HG02852 (cell line): Measurements from ENCODE around the gene YIPF2.
A peak's percentile ranks its signal among the peaks of the same experiment; 100 is the strongest.
"Not testable (repeated sequence)": the region's sequence is repeated elsewhere in the genome, so short reads cannot be mapped to it uniquely, and the experiment has no call there.

Experiments used
- ATAC-seq: cut with Tn5 transposase; IDR thresholded peaks from one replicate; pipeline ENCODE4 v1.9.1; 2021; ENCODE audit warnings: mild to moderate bottlenecking, moderate library complexity; ENCODE audit not compliant: unreplicated experiment

Gene YIPF2

DNA sequence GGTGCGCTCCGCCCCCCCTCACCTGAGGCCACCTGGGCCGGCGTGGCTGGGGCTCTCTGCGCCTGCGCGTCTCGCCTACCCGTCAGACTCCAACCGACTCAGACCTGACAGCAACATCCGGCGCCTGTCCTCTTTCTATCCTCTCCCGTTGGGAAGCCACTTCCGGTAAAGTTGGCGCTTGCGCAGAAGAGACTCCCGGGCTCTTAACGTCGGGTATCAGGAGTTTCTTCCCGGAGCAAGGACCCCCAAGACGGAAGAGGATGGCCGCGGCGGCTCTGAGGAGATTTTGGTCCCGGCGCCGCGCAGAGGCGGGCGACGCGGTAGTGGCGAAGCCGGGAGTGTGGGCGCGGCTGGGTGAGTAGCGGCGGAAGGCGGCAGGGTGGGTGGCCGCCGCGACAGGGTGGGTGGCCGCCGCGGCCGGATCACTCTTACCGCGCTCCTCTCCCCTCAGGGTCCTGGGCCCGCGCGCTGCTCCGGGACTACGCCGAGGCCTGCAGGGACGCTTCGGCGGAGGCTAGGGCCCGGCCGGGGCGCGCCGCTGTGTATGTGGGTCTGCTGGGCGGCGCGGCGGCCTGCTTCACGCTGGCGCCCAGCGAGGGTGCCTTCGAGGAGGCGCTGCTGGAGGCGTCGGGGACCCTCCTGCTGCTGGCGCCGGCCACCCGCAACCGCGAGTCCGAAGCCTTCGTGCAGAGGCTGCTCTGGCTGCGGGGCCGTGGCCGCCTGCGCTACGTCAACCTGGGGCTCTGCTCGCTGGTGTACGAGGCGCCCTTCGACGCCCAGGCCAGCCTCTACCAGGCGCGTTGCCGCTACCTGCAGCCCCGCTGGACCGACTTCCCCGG is at the start of gene YIPF2, which contains the start of gene TIMM29:
Gene YIPF2 (minus strand): TSS at position 77 of the 839 bp plus-strand sequence. CDS start 229 bp downstream, outside the sequence.
Gene TIMM29 (plus strand): TSS at position 249 of the 839 bp plus-strand sequence. CDS start 12 bp downstream, at position 261.
- peak; percentile 73 for ATAC-seq

DNA sequence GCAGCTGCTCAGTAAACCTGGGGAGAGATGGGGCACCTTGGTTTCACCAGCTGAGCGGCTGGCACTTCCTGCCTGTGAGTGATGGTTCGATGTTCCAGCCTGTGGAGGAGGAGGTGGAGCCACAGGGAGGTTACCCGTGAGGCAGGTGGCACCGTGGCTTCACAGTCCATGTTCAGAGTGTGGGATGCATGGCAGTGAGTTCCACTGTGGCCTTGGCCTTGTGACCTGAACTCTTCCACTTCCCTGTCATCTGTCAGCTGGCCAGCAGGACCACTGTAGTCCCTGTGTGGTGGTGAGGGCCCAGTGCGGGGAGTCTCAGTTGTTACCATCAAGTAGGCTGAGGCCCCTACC is 49.3 kb upstream of the YIPF2 start:
- ATAC-seq, result no peak

DNA sequence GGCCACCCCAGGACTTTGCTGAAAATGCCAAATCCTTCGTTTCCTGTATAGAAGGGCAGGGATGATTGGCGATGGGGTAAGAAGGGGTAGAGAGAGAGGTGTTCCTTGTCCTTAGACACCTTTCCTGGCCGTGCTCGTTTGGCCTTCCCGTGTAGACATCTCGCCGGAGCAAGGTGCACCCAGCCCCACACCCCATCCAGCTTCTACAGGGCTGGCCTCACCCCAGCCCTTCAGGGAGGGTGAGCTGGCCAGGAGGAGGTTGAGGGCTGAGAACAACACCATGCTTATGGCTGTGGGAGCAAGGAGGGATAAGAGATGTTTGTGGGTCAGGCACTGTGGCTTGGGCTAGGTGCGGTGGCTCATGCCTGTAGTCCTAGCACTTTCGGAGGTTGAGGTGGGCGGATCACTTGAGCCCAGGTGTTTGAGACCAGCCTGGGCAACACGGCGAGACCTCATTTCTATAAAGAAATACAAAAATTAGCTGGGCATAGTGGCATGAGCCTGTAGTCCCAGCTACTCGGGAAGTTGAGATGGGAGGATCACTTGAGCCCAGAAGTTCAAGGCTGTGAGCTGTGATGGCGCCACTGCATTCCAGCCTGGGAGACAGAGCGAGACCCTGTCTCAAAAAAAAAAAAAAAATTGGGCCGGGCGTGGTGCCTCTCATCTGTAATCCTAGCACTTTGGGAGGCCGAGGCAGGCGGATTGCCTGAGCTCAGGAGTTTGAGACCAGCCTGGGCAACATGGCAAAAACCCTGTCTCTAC is 47.9 kb upstream of the YIPF2 start:
- no peak for ATAC-seq

DNA sequence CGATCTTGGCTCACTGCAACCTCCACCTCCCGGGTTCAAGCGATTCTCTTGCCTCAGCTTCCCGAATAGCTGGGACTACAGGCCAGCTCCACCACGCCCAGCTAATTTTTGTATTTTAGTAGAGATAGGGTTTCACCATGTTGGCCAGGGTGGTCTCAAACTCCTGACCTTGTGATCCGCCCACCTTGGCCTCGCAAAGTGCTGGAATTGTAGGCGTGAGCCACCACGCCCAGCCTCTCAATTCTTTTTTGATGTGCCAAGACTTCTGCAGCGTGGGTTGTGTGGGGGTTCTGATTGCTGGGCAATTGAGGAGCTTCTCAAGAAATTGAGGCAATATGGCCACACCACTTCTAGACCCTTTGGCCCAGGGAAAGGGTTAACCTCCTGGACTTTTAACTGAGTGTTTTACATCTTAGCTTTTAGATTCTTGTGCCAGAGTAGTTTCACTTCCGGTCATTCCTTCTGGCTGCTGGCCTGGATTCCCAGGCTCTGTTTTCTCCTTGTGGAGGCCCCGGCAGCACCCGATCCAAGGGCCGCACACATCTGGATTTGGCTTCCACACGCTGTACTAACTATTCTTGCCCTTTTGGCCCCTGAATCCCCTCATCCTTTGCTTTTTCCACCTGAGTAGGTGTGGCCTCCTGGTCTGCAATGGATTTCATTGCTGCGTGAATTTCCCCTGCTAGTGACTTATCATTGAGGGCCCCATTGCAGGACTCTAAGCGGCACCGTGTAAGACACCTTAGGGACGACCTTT is 47.1 kb upstream of the YIPF2 start:
- ATAC-seq, result no peak

DNA sequence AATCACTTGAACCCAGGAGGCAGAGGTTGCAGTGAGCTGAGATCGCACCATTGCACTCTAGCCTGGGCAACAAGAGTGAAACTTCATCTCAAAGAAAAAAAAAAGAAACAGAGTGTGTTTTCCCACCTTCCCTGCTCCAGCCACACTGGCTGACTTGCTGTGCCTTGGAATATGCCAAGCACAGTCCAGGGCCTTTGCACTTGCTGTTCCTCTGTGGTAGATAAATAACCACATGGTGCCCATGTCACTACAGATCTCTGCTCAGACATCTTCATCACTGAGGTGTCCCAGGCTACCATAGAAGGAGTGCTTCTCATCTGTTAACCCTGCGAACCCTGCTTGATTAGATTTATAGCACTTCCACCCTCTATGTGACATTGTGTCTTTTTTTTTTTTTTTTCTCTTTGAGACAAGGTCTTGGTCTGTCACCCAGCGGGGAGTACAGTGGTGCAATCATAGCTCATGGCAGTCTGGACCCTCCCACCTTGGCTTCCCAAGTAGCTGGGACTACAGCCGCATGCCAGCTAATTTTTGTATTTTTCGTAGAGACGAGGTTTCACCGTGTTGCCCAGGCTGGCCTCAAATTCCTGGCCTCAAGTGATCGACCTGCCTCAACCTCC is 42.8 kb upstream of the YIPF2 start:
- no peak for ATAC-seq

DNA sequence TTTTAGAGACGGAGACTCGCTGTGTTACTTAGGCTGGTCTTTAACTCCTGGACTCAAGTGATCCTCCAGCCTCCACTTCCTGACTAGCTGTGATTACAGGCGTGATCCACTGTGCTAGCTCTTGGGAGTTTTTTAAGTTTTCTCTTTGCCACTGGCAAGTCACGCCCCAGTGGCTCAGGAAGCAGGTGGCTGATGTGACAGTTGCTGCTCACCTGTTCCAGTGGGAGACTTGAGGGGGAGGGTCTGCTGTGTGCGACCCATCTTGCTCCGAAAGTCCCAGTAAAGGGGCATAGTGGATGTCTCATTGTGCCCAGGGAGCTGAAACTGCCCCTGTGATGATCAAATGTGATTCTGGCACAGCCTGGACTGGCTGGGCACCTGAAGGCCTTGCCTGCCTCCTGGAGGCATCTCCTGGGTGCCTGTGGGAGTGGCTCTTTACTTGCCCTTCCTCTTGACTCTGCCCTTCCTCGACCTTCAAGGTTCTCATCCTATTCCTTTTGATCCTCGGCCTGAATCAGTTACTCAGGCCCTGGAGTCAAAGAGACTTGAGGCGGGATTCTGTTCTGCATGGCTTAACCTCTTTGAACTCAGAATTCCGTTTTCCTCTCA is 40.2 kb upstream of the YIPF2 start:
- no peak for ATAC-seq

DNA sequence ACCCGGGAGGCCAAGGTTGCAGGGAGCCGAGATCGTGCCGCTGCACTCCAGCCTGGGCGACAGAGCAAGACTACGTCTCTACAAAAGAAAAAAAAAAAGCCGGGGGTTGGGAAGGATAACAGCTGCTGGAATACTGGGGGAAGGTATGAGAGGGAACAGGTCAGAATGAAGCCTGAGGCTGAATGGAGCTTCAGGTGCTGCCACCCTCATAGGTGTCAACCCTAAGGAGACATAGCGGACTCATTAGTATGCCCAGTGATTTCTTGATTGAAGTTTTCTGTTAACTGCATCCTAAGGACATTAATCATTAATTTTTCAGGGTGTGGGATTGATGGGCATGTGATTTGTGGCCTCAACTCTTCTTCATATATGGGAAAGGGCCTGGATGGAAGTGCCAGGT is 38.4 kb upstream of the YIPF2 start:
- no peak for ATAC-seq

DNA sequence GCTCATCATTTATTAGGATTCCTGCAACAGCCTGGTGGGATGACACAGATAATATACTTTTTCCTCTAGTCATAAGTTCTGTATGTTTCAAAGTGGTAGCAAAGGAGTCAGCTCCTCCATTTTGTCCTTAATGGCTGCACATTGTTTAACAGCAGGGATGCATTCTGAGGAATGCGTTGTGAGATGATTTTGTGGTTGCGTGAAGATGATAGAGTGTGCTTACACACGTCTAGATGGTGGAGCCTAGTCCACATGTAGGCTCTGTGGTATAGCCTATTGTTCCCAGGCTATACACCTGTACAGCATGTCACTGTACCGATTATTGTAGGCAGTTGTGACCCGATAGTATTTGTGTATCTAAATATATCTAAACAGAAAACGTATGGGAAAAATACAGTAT is 37.0 kb upstream of the YIPF2 start:
- no peak for ATAC-seq

DNA sequence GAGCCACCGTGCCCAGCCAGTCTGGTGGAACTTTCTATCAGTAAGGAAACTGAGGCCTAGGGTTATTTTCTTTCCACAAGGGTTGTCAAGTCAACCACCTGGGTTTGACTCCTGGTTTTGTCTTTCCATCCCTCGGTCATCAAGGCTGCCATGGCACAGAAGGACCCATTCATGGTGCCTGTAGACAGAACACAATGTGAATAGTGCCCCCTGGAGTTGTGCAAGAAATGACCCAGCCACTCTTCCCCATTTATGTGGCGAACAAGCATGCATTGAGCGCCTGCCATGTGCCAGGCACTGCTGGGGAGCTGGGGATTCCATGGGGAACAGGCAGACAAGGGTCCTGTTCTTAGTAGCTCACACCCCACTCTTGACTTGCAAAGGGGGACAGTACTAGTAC is 36.5 kb upstream of the YIPF2 start:
- no peak for ATAC-seq

DNA sequence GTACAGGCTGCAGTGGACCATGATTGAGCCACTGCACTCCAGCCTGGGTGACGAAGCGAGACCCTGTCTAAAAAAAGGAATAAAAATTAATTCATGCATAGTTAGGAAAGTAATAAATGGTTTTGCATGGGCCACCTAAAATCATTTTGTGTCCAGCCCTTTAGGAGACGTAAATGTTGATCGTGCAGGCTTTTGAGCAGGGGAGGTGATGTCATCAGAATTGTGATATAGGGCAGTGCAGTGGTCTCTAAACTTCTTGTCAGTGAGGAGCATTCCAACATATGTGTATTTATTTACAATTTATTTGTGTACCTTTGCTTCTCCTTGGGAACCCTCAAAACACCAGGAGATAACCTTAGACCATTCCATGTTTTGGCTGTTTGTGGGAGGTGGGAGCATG is 35.4 kb upstream of the YIPF2 start:
- no peak for ATAC-seq

DNA sequence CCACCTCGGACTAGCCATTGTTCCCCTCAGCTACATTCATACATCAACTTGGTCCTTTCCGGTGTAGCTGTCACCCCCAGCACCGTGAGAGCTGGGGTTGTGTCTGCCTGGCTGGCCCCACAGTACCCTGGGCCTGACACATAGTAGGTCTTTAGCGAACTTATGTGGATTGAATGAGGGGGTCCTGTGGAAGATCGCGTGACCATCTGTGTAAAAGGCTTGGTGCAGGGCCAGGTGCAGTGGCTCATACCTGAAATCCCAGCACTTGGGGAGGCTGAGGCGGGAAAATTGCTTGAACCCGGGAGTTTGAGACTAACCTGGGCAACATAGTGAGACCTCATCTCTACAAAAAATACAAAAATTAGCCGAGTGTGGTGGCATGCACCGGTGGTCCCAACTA is 34.4 kb upstream of the YIPF2 start:
- ATAC-seq, result no peak

DNA sequence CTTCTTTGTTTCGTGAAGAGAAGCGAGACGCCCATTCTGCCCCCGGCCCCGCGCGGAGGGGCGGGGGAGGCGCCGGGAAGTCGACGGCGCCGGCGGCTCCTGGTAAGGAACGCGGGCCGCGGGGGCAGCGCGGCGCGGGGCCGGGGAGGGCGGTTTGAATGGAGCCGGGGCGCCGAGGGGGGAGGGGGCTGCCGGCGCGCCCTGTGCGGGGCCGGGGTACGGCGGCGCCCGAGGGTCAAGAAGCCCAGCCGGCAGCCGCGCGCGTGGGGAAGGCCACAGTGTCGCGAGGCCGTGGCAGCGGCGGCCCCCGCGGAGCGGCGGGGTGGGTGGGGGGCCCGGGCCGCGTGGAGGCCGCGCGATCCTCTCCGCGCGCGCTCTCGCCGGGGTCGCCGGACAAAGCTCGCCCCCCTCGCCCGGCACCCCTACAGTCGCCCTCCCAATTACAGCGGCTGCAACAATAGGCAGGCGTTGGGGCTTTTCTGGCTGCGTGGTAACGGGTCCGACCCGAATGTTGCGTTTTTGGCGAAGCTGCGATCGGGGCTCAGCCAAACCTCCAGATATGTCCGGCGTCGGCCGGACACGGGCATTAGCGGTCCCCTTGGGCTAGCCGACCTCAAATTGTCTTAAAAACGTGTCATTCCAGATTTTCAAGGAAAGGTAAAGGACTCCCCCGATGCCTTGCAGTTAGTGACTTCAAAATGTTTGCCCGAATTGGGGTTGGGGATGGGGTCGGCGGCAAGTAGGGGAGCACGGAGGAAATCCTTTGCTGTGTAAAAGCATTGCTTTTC is 32.8 kb upstream of the YIPF2 start:
- peak; percentile 37 for ATAC-seq

DNA sequence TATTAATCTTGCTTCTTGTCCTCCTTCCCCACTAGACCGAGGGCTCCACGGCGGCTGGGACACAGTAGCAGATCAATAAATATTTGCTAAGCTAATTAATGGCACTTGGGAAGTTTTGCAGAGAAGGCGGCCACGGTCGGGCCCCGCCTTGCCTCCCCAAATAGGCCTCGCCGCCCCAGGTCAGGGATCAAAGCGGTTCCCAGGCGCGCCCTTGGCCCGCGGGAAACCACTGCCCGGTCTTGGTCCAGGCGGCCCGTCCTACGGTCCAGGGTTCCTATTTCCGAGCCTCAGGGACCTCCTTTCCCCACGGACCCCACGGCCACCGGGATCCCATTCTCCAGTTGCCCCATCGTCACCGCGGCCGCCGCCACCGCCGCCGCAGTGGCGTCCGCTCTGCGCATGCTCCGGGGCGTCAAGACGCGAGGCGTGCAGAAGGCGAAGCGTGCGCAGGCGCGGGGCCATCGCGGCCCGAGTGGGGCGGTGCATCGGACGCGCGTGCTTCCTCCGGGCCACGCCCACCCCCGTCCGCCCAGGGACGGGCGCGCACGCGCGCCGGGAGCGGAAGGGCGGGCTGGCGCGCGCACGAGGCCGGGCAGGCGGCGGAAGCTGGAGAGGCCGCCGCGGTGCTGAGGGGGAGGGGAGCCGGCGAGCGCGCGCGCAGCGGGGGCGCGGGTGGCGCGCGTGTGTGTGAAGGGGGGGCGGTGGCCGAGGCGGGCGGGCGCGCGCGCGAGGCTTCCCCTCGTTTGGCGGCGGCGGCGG is 32.1 kb upstream of the YIPF2 start, which contains the start of gene SMARCA4:
Gene SMARCA4 (plus strand): TSS at position 717 of the 759 bp plus-strand sequence. CDS start 23,122 bp downstream, outside the sequence.
- peak; percentile 70 for ATAC-seq

DNA sequence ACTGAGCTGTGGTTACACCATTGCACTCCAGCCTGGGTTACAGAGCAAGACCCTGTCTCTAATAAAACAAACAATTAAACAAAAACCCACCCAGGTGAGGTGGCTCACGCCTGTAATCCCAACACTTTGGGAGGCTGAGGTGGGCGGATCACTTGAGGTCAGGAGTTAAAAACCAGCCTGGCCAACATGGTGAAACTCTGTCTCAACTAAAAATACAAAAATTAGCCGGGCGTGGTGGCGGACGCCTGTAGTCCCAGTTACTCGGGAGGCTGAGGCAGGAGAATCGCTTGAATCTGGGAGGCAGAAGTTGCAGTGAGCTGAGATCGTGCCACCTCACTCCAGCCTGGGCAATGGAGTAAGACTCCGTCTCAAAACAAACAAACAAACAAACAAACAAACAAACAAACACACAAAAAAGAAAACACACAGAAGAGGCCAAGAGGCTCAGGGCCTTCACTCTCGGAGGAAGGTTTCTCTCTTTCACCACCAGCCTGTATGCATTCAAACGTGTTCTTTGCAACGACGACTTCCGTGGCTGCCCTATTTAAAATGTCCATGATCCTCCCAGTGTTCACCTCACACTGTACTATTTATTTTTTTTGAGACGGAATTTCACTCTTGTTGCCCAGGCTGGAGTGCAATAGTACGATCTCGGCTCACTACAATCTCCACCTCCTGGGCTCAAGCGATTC is 31.0 kb upstream of the YIPF2 start:
- not testable (repeated sequence) for ATAC-seq

DNA sequence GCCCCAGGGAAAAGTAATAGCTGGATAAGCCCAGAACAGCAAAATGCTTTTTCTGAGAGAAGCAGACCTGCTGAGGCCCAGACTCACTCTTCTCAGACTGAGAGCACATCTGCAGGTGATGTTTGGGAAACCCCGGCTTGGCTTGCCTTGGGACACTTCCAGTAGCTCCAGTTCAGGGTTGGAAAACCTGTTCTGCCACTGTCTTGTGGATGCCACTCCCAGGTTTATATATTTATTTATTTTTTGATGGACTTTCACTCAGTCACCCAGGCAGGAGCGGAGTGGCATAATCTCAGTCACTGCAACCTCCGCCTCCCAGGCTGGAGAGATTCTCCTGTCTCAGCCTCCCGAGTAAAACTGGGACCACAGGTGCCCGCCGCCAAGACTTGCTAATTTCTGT is 24.4 kb upstream of the YIPF2 start:
- no peak for ATAC-seq

DNA sequence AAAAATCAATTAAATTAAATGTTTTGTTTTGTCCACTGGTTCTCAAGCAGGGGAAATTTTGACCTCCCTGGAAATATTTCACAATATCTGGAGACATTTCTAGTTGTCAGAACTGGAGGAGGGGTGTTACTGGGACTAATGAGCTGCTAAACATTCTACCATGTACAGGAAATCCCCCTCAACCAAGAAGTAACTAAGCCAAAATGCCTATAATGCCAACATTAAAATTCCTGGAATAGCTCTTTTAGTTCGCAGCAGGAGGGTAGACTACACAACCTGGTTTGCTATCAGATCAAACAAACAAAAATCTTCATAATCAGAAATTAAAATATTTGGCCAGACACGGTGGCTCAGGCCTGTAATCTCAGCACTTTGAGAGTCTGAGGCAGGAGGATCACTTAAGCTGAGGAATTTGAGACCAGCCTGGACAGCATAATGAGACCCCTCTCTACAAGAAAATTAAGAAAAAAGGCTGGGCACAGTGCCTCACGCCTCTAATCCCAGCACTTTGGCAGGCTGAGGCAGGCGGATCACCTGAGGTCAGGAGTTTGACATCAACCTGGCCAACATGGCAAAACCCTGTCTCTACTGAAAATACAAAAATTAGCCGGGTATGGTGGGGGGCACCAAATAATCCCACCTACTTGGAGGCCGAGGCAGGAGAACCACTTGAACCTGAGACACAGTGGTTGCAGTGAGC is 18.7 kb upstream of the YIPF2 start:
- no peak for ATAC-seq

DNA sequence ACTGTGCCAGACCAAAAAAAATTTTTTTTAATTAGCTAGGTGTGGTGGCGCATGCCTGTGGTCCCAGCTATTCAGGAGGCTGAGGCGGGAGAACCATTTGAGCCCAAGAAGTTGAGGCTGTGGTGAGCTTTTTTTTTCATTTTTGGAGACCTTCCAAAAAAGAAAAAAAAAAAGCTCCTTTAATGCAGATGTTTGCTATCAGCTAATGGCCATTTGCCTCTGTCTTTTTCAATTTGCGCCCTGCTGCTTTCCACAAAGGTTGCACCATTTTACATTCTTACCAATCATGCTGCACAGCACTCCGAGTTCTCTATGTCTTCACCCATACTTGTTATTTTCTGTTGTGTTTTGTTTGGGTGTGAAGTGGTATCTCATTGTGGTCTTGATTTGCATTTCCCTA is 16.8 kb upstream of the YIPF2 start:
- no peak for ATAC-seq

DNA sequence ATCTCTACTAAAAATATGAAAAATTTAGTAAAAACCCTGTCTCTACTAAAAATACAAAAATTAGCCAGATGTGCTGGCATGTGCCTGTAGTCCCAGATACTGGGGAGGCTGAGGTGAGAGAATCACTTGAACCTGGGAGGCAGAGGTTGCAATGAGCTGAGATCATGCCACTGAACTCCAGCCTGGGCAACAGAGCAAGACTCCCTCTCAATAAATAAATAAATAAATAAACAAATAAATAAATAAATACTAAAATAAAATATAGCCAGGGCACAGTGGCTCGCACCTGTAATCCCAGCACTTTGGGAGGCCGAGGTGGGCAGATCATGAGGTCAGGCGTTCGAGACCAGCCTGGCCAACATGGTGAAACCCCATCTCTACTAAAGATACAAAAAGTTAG is 15.0 kb upstream of the YIPF2 start:
- not testable (repeated sequence) for ATAC-seq
